ENCODE measurements around the gene LPP.

DNA sequence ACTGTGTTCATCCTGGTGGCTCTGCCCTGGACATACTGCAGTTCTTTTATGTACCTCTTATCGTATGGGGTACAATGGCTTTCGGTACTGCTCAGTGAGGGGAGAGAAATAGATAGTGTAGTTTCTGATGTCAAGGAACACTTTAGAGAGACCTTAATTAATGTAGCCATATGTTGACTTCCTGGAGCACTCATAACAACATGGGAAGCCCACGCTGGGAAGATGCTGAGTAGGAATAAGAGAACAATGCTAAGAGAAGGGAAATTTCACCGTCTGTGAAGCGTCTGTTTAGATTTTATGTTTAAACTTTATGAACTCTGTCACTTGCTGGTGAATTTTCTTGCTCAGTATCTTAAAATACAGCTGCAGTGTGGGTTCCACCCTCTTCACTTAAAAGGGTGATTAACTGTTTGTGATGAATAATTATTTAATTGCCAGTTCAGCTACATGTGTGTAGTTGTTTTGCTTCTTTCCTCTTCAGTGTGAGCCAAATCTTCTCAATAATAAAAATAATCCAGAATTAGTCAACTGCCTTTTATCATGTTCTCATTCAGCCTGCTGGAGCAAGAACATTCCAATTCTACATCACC lies 644.7 kb downstream of the LPP start:
- TF ChIP-seq, protein P1, sequence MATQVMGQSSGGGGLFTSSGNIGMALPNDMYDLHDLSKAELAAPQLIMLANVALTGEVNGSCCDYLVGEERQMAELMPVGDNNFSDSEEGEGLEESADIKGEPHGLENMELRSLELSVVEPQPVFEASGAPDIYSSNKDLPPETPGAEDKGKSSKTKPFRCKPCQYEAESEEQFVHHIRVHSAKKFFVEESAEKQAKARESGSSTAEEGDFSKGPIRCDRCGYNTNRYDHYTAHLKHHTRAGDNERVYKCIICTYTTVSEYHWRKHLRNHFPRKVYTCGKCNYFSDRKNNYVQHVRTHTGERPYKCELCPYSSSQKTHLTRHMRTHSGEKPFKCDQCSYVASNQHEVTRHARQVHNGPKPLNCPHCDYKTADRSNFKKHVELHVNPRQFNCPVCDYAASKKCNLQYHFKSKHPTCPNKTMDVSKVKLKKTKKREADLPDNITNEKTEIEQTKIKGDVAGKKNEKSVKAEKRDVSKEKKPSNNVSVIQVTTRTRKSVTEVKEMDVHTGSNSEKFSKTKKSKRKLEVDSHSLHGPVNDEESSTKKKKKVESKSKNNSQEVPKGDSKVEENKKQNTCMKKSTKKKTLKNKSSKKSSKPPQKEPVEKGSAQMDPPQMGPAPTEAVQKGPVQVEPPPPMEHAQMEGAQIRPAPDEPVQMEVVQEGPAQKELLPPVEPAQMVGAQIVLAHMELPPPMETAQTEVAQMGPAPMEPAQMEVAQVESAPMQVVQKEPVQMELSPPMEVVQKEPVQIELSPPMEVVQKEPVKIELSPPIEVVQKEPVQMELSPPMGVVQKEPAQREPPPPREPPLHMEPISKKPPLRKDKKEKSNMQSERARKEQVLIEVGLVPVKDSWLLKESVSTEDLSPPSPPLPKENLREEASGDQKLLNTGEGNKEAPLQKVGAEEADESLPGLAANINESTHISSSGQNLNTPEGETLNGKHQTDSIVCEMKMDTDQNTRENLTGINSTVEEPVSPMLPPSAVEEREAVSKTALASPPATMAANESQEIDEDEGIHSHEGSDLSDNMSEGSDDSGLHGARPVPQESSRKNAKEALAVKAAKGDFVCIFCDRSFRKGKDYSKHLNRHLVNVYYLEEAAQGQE (IDR thresholded peaks at IDR 0.05; ENCODE audit: insufficient read depth in 1 of 2, low read depth in 2 of 2, low read length in 2 of 2), result no peak
- TF ChIP-seq POLR2AphosphoS5 (IDR thresholded peaks at IDR 0.05; ENCODE audit: low read depth, low read length), result no peak
